NCI-H82 (cell line): Measurements from ENCODE around the gene SCN4B.

Source experiments
- DNase-seq: peaks from one replicate; lab custom pipeline; 2025; lab: John Stamatoyannopoulos, UW

Gene SCN4B

DNA sequence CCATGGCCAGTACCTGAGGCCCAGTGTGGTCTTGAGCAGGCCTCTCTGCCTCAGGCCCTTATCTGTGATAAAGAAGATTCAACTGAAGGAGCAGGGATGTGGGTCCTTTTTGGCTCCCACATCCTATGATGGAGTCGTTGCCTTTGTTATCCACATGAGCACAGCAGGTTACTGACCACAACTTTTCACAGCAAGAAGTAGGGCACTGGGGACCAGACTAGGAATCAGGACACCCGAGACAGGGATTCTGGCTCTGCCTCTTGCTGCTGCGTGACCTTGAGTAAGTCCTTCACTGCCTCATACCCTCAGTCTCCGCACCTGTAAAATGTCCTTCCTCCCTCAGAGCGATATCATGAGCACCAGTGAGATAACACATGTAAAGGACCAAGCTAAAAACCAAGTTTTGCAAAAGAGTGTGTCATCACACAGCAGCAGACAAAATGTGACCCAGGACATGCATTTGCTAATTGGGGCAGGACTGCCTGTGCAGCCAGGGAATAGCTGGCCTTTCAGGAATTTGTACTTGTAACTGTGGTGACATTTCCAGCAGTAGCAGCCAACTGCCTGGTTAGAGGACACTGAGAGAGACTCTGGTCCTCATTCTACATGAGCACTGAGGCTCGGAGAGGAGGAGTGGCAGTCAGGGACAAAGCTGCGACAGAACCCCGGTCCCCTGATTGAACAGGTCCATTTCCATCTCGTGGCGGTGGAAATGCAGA, 52.6 kb downstream of the SCN4B start:
- DNase-seq = no peak

DNA sequence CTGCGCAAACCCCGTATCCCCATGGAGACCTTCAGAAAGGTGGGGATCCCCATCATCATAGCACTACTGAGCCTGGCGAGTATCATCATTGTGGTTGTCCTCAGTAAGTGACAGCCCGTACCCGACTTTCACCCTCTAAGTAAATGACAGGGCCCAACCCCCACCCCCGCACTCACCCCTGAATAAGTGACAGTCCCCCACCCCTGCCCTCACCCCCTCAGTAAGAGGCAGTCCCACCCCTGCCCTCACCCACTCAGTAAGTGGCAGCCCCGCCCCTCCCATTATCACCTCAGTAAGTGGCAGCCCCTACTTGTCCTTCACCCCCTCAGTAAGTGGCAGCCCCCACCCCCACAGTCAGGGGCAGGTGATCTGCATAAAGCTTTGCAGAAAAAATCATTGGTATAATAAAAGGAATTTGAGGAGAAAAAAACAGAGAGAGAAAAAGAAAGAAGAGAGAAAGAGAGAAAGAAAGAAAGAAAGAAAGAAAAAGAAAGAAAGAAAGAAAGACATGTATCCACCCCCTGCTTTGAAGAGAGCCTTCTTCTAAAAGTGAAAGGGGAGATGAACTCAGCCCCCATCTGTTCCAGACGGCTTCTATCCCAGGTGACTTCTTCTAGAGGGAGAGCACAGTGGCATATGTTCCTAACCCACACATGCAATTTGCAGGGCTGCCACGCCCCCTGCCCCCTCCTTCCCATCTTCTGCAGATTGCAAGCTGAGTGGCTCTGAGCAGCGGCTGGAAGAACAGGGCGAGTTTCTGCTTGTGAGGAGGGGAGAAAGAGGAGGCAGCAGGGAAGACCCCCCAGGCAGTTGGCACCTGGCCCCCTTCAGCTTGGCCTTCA, 53.4 kb downstream of the SCN4B start:
- DNase-seq = peak; percentile 95

DNA sequence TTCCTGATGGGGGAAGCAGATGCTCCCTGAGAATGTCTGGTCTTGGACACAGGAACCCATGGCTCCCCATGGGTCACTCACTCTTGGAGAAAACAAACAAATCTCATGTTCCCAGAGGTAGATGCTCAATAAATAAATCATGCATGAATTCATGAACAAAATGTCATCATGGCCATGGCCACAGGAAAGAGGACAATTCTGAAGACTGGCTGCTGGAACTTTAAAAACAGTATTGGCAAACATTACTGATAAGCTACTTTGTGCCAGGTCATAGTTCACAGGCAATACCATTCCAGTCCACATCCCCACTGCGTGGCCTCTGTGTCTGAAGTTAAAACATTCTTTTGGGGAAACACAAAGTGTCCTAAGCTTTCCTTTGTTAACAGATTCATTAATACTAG, 56.7 kb downstream of the SCN4B start:
- no peak for DNase-seq

DNA sequence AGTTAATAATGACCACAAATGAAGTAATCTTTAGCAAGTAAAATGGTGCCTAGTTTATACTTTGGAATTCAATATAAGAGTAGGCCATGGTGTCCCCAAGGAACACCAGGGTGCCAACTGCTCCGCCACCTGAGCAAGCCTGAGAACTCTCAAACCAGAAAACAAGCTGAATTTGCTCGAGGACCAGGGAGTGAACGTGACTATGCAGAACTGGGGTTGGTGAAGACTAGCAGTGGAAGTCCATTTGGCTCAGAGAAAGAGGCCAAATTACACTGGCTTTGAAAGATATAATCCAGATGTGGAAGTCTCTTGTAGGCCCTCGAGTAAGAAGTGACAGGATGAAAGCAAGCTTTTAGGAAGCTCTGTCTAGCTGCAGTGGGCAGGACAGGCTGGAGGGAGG, 57.1 kb downstream of the SCN4B start:
- DNase-seq = no peak

DNA sequence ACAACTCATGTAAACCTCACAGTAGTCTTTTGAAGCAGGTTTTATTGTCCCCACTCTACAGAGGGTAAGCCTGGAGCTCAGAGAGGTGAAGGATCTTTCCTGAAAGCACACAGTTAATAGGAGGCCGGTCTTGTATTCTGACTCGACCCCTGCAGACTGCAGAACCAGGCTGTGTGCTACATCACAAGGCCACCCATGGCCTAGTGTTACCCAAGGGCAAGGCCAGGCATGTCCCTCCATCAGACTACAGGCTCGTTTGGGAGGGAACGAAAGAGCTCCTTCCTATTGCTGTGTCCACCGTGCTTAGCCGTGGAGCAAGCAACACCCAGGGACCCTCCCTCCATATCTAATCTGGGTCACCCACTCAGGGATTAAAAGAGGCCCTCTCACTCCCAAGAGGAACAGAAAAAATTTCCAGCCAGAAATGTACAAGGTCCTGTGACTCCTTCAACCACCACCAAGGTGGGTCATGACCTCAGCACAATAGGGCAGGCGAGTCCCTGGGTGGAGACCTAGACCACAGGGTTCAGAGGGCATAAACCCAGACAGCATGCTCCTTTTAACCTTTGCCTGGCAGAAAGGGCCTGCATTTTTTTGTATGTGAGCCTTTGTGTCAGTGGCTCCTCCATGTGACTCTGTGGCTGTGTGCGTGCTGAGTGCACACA, 59.6 kb downstream of the SCN4B start:
- no peak for DNase-seq

DNA sequence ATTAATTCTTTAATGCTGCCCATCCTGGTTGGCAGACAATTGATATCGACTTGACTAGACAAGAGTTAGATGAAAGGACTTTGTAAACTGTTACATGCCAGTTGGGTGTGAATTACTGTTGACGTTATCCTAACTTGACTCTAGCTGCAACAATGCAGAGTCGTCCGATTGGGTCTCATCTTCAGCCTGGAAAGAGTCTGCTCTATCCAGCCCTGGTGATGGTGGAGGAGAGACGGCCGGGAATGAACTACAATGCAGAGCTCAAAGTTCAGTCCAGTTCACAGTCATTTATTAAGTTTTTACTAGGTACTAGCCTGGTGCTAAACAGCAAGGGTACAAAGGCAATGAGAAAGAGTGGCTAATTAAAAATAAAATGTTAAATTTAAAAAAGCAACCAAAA, 60.9 kb downstream of the SCN4B start:
- DNase-seq = no peak

DNA sequence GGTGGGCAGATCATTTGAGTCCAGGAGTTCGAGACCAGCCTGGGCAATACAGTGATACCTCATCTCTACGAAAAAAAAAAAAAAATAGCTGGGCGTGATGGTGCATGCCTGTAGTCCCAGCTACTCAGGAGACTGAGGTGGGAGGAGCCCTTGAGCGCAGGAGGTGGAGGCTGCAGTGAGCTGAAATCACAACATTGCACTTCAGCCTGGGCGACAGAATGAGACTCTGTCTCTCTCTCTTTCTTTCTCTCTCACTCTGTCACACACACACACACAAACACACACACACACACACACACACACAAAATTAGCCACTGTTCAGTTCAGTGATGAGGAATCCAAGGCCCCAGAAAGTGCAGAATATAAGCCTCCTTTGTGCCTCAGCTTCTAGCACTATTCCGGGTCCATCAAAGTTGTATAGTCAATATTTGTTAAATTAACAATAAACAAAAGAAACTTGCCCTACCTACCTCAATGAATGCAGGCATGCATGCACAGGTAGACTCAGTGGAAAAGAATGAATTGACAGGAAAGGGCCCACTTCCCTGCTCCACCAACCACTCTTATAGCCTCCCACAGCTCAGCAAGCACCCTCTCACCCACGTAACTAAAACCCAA, 62.0 kb downstream of the SCN4B start:
- DNase-seq = no peak

DNA sequence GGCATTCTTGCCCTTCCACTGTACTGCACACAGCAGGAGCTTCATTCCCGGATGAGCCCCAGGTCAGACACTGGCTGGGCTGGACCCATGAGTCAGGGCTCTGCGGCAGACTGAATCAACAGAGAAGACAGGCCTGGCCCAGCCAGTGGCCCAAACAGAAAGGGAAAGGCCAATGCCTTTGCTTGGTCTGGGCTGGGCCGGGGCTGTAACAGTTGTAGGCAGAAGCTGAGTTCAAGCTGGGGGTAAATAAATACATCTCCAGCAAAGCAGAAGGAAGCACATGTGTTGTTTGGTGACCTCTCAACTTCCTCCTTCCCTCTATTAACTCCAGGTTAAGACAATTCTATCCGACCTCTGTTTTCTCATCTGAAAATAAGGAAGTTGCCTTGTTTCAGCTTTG, 64.1 kb downstream of the SCN4B start:
- DNase-seq = no peak

DNA sequence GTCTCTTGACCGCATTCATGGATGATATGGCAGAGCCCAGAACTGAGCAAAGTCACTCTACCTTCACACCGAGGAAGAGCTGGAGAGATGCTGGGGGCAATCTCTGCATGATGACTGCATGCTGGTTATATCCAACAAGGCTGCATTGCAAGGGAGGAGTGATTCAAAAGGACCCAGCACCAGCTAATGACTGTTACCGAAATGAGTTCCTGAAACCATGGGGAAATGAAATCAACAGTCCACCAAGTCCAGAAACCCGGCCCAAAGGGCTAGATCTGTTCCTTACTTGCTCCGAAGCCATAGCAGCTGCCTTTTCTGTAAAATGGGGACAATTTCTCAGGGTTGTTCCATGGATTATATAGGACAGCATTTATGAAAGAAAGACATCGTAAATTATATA, 64.7 kb downstream of the SCN4B start:
- DNase-seq = no peak

DNA sequence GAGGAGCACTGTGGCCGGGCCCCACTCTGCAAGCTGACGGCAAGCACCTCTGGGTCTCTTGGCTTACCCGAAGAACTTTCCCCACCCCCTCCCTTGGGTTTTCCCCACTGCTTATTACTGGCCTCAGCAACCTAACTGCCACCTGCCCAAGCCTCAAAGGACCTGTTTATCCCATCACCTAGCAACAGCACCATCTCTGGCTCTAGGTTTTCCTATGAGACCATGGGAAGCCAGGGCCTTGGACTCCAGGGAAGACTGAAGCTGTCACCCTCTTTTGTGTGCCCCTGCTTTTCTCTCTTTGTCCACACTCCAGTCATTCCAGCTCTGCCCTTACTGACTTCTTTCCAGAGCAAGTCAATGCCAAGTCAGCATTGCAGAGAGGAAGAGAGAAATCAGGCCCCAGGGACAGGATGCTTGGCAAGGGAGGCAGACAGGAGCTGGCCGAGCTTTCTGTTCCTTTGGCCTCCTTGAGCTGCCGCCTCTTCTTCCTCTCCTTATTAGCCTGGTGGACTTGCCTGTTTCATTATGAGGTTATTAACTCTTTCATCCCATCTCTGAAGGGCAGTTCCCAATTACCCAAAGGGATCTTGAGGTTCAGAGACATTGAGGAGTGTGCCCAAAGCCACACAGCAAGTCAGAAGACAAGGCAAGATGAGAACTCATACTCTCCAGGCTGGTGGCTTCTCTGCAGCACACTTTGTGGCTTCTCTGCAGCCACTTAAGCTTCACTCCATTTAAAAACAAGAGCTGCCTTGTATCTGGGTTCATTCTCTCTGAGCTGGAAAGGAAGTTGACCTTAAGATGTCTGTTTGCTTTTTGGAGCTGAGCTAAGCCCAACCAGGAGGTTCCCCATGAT, 65.5 kb downstream of the SCN4B start, which contains the start of gene SMIM35:
Gene SMIM35, minus strand, starts transcription at position 51 of the 856 bp plus-strand sequence. CDS start 206 bp downstream, outside the sequence.
- peak; percentile 26 for DNase-seq

DNA sequence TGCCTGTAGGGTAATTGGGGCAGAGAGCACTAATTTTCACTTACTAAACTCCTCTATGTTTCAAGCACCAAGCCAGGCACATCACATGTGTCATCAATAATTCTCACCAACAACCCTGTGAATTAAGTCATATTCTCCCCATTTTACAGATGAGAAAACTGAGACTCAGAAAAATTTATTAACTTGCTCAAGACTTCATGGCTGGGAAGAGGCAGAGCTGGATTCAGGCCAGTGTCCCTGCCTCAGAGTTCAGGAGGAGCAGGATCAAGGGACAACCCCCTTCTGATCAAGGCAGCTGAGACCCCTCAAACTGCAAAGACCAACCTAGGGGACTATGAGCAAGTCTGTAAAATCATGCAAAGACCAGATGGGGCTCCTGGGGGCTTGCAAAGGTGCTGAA, 68.0 kb downstream of the SCN4B start:
- no peak for DNase-seq

DNA sequence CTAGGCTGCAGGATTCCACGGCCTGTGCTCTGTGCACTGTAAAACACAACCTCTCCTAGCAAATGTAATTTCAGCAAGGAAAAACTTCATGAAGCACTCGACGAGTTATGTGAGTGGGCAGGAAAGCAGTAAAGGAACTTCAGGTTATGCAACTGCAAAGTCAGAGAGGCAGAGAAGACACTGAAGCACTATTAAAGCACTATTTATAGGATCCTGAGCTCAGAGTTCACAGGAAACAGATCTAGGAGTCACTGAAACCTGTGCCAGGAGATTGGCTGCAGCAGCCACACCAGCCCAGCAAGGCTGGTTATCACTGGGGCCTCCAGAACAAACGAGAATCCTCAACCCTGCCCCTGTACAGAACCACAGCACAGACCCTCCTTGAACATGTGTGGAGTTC, 68.4 kb downstream of the SCN4B start:
- no peak for DNase-seq
